ENCODE data around the gene GOLGA6L7.

- TF ChIP-seq POLR2A (IDR thresholded peaks at IDR 0.05) (no peak), CTCF (IDR thresholded peaks at IDR 0.05) (no peak)
Measured at GRCh38 chr15:28868744-28869345, 20.4 kb upstream of the GOLGA6L7 start.

Data from testis (tissue), 2 donors.